Mesangial cell (primary cell): ENCODE results near the gene CLCNKB. TPM values are rescaled to one million over a fixed set of nuclear protein-coding genes. Genes with fewer than 3 reads are reported as not detected.

Experiments used
- total RNA-seq: library from RNA; depleted of rRNA; stranded (reverse); fragments of >200 nt; gene quantifications from 2 replicates; pipeline ENCODE4 v1.2.3, GENCODE V29; 2015

The CLCNKB gene
- total RNA-seq, result 0.33 and 1.4 TPM in 2 replicates

GRCh38 chr1:16043521-16043920, at the start of gene CLCNKB:
CLCNKB (plus strand) TSS chr1:16043782; CDS start chr1:16044493, 711 bp downstream.

GRCh38 chr1:16017461-16018303, 25.9 kb upstream of the CLCNKB start, which contains the start of gene HSPB7:
HSPB7 (minus strand) TSS chr1:16018043; CDS start chr1:16017963, 80 bp downstream.

GRCh38 chr1:16021681-16022080, 21.9 kb upstream of the CLCNKB start, which contains the start of gene CLCNKA:
CLCNKA (plus strand) TSS chr1:16022036; CDS start chr1:16022620, 584 bp downstream.

GRCh38 chr1:16073490-16074119, 30.0 kb downstream of the CLCNKB start, which contains the start of gene FAM131C:
FAM131C (minus strand) TSS chr1:16073651; CDS start chr1:16073442, 209 bp downstream.

Other genes starting within 250 kb of the CLCNKB start
- gene UQCRHL, start 236.1 kb upstream of the CLCNKB start, total RNA-seq, result 0.51 and 0.65 TPM in 2 replicates
- 11.2 and 17.1 TPM in 2 replicates for gene SPEN, start 196.1 kb upstream of the CLCNKB start, total RNA-seq
- gene ZBTB17, start 67.7 kb upstream of the CLCNKB start, total RNA-seq, result 24.6 and 25.9 TPM in 2 replicates
- not detected in 2 replicates for gene SRARP, start 39.5 kb upstream of the CLCNKB start, total RNA-seq
- 0.13 TPM in 1 of 2 replicates, not detected in the other for gene HSPB7, start 25.7 kb upstream of the CLCNKB start, total RNA-seq
- gene CLCNKA, start 21.7 kb upstream of the CLCNKB start, total RNA-seq, result under 0.01 TPM in 1 of 2 replicates, not detected in the other
- gene FAM131C, start 29.9 kb downstream of the CLCNKB start, total RNA-seq, result 0.65 and 3.7 TPM in 2 replicates
- gene EPHA2, start 112.3 kb downstream of the CLCNKB start, total RNA-seq, result 120 and 175 TPM in 2 replicates
- gene ARHGEF19, start 168.9 kb downstream of the CLCNKB start, total RNA-seq, result 6.4 and 6.7 TPM in 2 replicates
- gene CPLANE2, start 193.4 kb downstream of the CLCNKB start, total RNA-seq, result 4.6 and 6.7 TPM in 2 replicates